ENCODE measurements around the gene MED15. TPM values are rescaled to one million over a fixed set of nuclear protein-coding genes. Genes with fewer than 3 reads are reported as not detected.

Gene MED15, protein sequence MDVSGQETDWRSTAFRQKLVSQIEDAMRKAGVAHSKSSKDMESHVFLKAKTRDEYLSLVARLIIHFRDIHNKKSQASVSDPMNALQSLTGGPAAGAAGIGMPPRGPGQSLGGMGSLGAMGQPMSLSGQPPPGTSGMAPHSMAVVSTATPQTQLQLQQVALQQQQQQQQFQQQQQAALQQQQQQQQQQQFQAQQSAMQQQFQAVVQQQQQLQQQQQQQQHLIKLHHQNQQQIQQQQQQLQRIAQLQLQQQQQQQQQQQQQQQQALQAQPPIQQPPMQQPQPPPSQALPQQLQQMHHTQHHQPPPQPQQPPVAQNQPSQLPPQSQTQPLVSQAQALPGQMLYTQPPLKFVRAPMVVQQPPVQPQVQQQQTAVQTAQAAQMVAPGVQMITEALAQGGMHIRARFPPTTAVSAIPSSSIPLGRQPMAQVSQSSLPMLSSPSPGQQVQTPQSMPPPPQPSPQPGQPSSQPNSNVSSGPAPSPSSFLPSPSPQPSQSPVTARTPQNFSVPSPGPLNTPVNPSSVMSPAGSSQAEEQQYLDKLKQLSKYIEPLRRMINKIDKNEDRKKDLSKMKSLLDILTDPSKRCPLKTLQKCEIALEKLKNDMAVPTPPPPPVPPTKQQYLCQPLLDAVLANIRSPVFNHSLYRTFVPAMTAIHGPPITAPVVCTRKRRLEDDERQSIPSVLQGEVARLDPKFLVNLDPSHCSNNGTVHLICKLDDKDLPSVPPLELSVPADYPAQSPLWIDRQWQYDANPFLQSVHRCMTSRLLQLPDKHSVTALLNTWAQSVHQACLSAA
- 100 to 1,000 TPM in 1 of 2 donors, 10 to 100 TPM in 1; 81.6 to 101 TPM for total RNA-seq
- polyA plus RNA-seq (ENCODE audit: insufficient read depth, low read depth, low replicate concordance), result 71.0 TPM
- long read RNA-seq, donor 1, partial matches to known transcripts, result 80 of 90 reads
- long read RNA-seq, donor 1, other reads (novel, unspliced or antisense), result 0 of 90 reads
- long read RNA-seq, donor 2, partial matches to known transcripts, result 16 of 18 reads
- long read RNA-seq, donor 2, other reads (novel, unspliced or antisense), result 0 of 18 reads

GRCh38 chr22:20507253-20508066 is at the start of gene MED15:
Gene MED15, plus strand, starts transcription at chr22:20507610. Its CDS starts 69 bp downstream, at chr22:20507679.
- intact Hi-C loops (cut with DNase I; ENCODE audit: low total_unique reads), result no loop called here
- Histone ChIP-seq H3K36me3 (ENCODE audit: low read depth, missing control alignments) (no peaks in the 10 kb centered on the region), H3K4me1 (peaks cover 24% of the 10 kb centered on the region), H3K27ac (peak within 1 kb of the TSS; percentile 83 to 90), H3K4me3 (peak within 1 kb of the TSS; percentile 79 to 99), H3K9me3 (no peaks in the 10 kb centered on the region), H3K27me3 (no peaks in the 10 kb centered on the region)
- peak; percentile 94 for DNase-seq
- no peak for TF ChIP-seq POLR2A (IDR thresholded peaks at IDR 0.05)
- TF ChIP-seq, protein P1, sequence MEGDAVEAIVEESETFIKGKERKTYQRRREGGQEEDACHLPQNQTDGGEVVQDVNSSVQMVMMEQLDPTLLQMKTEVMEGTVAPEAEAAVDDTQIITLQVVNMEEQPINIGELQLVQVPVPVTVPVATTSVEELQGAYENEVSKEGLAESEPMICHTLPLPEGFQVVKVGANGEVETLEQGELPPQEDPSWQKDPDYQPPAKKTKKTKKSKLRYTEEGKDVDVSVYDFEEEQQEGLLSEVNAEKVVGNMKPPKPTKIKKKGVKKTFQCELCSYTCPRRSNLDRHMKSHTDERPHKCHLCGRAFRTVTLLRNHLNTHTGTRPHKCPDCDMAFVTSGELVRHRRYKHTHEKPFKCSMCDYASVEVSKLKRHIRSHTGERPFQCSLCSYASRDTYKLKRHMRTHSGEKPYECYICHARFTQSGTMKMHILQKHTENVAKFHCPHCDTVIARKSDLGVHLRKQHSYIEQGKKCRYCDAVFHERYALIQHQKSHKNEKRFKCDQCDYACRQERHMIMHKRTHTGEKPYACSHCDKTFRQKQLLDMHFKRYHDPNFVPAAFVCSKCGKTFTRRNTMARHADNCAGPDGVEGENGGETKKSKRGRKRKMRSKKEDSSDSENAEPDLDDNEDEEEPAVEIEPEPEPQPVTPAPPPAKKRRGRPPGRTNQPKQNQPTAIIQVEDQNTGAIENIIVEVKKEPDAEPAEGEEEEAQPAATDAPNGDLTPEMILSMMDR (IDR thresholded peaks at IDR 0.05), result no peak
- 0 to 1% methylated on average over 12 to 50 of the region's 58 CpGs for WGBS, 2 donors

DNA sequence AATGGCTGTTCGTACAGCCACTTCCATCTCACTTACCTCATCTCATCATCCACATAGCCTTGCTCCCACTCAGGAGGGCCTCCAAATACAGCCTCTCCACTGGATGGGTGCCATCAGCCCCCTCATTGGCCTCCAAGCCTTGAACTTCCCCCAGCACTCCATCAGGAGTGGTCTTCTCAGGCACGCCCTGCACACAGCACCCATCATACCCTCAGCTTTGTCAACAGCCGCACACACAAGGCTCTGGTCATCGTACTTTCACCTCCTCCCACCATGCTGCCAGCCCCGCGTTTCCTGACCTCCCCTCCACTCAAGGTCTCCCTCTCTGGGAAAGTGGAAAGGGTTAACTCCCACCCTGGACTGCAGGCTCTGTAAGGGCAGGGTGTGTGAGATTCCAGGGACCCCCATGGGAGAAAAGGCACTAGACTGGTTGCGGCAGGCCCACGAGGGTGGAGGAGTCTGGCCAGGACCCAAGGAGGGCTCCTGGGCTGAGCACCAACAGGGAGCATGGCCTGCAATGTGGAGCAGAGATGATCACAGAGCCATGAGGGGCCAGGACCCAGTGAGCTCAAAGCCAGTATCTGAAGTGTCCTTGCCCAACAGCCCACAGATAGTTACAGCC is 48.8 kb upstream of the MED15 start:
- H3K36me3 ChIP-seq (ENCODE audit: low read depth, missing control alignments), result no peaks in the 10 kb centered on the region
- intact Hi-C loops (cut with DNase I; ENCODE audit: low total_unique reads), result no loop called here

DNA sequence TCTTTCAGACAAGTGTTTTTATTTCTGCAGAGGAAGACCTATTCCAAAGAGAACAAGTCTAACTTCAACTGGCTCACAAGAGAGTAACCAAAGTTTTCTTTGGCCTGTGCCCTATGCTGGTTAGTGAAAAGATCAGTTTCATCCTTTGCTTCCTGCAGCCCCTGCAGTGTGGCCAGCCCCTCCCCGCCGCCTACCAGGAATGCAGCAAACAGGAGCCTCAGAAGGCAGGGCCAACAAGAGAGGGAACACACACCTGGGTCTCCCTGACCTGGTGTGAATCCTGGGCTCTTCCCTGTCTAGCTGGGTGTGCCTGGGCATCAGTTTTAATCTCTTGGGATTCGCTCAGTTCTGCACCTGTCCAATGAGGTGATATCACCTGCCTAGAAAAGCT is 48.3 kb upstream of the MED15 start:
- no peaks in the 10 kb centered on the region for H3K9me3 ChIP-seq
- peaks cover 3% of the 10 kb centered on the region for H3K4me1 ChIP-seq
- TF ChIP-seq, protein P1 (IDR thresholded peaks at IDR 0.05), result no peak
- TF ChIP-seq POLR2A (IDR thresholded peaks at IDR 0.05), result no peak
- H3K4me3 ChIP-seq, result no peak overlapping the region
- H3K36me3 ChIP-seq (ENCODE audit: low read depth, missing control alignments), result no peaks in the 10 kb centered on the region
- no peak for DNase-seq
- no peaks in the 10 kb centered on the region for H3K27me3 ChIP-seq
- intact Hi-C loops (cut with DNase I; ENCODE audit: low total_unique reads), result no loop called here
- H3K27ac ChIP-seq, result no peak overlapping the region
- WGBS, 2 donors, result 66 to 90% methylated on average over 3 of the region's 3 CpGs

More for the DNA sequence above, 48.8 kb upstream of the MED15 start:
- H3K27ac ChIP-seq, result no peak overlapping the region
- H3K9me3 ChIP-seq, result no peaks in the 10 kb centered on the region
- WGBS, 2 donors, result 60 to 87% methylated on average over 6 to 8 of the region's 8 CpGs
- no peak for DNase-seq
- no peak overlapping the region for H3K4me3 ChIP-seq
- TF ChIP-seq POLR2A (IDR thresholded peaks at IDR 0.05), result no peak
- TF ChIP-seq, protein P1 (IDR thresholded peaks at IDR 0.05), result no peak
- H3K4me1 ChIP-seq, result peaks cover 3% of the 10 kb centered on the region
- H3K27me3 ChIP-seq, result no peaks in the 10 kb centered on the region

- 94 to 98% methylated on average over 4 of the region's 4 CpGs for WGBS, 2 donors
- Histone ChIP-seq H3K36me3 (ENCODE audit: low read depth, missing control alignments) (no peaks in the 10 kb centered on the region), H3K9me3 (no peaks in the 10 kb centered on the region), H3K4me1 (peaks cover 3% of the 10 kb centered on the region), H3K4me3 (no peak overlapping the region), H3K27ac (no peak overlapping the region), H3K27me3 (no peaks in the 10 kb centered on the region)
- intact Hi-C loops (cut with DNase I; ENCODE audit: low total_unique reads), result no loop called here
- DNase-seq, result no peak
- TF ChIP-seq, protein P1 (IDR thresholded peaks at IDR 0.05), result no peak
Measured at GRCh38 chr22:20459862-20460261, 47.5 kb upstream of the MED15 start.
